LHCN-M2 (cell line): Measurements from ENCODE around the gene E4F1. TPM values are rescaled to one million over a fixed set of nuclear protein-coding genes. Genes with fewer than 3 reads are reported as not detected.

Experiments
- DNase-seq: peaks from one replicate; pipeline ENCODE4 v3.0.0-alpha.2; 2012; ENCODE audit warnings: low read depth
- total RNA-seq: library from RNA; depleted of rRNA; stranded (reverse); fragments of >200 nt; gene quantifications from 2 replicates; pipeline ENCODE4 v1.2.3, GENCODE V29; 2014; rRNA removed

The E4F1 gene
- total RNA-seq, 1 experiment from 2014 or later, result 34.0 TPM

DNA sequence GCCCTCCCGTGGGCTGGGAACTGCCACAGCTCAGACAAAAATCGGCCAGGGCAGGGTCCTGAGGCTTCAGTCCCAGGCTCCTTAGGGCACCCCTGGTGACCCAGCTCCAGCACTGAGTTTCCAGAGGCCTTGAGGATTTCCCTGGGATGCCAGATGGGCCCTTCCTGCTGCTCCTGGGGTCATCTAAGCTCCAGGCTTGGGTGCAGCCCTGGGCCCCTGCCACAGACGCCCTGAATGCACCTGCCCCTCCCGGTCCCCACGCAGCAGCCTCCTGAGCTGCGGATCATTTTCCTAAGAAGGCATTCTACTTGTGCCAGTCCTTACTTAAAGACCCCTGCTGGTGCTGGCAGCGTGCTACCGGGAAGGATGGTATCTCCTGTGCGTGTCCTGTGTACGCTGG lies 50.5 kb downstream of the E4F1 start:
- no peak for DNase-seq

DNA sequence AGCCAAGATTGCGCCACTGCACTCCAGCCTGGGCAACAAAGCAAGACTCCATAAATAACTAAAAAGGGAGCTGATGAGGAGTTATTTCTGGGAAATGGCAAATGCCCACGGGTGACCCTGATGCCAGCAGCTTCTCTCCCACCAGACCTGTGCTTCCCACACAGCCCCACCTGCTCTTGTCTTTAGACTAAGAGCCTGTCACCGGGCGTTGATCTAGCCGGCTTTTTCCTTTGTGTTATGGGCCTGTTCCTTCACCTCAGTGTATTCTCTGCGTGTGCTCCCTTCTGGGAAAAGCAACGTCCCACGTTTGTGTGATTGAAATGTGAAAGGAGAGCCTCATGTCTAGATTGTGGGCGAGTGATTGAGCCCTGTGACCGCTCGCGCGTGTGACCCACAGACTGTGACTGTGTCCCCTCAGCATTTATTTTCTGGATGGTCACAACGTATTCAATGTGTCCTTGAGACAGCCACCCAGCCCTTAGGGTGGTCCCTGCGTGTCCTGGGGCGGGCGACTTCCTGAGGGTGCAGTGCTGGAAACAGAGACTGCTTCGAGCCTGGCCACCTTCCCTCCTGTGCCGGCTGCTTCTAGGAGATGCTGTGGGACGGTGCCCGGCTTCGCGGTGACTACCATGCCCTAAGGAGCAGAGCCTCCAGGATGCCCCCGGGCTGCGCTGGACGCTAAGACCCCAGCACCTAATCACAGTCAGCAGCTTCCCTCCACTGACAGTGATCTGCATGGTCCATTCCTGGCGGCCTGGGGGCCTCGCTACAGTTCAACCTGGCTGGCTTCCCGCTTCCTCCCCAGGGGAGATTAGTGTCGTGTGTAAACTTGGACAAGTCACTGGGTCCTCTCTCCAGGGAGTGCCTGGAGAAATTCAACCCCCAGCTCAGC lies 52.3 kb downstream of the E4F1 start:
- DNase-seq, result no peak

DNA sequence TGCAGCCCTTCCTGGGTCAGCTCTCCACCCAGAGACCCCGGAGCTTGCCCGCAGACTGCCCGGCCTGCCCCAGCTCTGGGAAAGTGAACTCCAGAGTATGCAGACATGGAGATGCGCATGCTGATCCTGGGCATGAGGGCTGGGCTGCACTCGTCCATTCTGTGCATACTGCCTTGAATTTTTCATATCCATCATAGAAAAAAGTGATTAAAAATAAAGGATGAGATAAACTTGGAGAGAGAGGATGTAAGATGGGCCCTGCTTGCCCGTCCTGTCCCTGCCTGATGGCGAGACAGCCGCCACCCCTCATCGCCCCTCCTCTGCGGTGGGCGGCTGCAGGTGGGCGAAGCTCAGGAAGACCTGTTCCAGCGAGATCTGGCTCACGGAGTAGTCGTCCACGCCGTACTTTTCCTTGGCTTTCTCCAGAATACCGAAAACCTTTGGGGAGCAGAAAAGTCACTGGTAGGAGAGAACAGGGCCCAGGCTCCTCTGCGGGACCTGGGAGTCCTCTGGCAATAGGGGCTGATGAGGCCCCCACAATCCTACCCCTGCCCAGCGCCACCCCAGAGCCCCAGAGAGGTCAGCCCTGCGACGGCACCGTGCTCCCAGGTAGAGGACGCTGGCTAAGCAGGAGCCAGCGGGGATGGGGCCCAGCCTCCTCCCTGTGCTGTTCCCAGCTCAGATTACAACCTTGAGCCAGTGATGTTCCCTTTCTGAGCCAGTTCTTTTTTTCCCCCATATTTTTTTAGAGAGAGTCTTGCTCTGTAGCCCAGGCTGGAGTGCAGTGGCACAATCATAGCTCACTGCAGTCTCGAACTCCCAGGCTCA lies 53.2 kb downstream of the E4F1 start:
- DNase-seq, result no peak

DNA sequence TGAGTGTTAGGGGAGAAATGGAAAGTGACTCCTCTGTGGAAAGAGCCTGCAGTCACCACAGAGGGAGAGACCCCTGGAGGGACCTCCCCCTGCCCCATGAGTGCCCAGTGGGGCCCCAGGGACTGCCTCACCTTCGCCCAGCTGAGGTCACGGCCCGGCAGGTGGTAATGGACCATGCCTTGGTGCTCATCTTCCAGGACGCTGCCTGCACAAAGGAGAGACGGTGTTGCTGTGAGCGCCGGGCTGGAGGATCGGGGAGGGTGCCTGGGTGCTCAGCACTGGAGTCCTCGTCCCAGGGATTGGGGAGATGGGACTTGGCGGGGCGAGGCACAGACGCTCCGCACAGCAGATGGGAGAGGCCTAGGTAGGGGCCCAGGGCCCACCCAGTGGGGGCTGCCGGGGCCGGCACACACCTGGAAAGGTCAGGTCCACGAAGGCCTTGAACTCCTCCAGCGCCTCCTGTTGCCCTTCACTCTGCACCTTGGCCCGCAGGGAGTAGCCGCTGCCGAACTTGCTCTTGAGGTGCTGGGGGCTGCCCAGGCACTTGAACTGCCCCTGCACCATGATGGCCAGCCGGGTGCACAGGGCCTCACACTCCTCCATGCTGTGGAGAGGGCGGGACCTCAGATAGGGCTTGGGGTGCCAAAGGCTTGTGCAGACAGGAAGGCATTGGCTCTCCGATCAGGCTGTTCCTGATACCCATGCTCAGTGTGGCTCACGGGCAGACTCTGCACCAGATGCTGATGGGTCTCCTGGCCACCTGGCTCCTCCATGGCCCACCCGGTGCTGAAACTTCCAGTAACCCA lies 54.3 kb downstream of the E4F1 start:
- DNase-seq, result no peak

DNA sequence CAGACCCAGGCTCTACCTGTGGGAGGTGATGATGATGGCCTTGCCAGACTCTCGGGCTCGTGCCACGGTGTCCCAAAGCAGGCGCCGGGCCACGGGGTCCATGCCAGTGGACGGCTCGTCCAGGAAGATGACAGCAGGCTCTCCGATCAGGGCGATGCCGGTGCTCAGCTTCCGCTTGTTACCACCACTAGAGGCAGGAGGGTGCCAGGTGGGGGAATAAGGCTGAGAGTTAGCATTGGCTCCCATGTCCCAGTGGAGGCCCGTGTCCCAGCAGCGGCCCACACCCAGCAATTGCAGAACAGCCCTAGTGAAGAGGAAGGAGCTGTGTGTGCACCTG lies 54.8 kb downstream of the E4F1 start:
- no peak for DNase-seq

DNA sequence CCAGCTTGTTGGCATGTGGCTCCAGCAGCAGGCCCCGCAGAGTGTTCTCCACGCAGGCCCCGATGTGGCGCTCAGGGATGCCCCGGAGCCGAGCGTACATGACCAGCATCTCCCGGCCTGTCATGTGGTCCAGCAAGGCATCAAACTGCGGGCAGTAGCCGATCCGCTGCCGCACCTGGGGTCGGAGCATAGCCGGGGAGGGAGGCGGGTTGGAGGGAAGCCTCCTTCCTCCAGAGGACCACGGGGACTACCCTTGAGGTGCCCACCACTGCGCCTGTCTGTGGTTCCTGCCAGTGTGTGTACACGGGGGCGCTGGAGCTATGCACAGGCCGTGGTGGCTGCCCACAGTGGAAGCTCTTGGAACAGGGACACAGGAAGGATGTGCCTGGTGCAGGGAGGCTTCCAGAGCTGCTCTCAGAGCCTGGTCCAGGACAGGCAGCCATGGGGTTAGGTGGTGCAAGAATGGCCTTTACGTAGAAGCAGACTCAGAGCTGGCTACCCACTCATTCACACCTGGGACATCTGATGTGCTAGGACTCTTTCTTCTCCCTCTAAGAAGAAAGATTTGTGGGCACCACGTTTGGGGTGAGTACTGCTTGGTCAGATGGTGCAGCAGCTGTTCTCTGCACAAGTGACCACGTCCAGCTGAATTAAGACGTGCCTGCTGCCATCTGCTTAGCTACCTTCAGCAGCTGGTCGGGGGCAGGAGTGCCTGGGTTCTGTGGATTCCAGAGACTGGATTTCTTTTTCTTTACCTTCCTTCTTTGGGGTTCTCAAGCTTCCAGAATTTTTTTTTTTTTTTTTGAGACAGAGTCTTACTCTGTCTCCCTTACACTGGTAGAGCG lies 55.8 kb downstream of the E4F1 start:
- peak; percentile 54 for DNase-seq

DNA sequence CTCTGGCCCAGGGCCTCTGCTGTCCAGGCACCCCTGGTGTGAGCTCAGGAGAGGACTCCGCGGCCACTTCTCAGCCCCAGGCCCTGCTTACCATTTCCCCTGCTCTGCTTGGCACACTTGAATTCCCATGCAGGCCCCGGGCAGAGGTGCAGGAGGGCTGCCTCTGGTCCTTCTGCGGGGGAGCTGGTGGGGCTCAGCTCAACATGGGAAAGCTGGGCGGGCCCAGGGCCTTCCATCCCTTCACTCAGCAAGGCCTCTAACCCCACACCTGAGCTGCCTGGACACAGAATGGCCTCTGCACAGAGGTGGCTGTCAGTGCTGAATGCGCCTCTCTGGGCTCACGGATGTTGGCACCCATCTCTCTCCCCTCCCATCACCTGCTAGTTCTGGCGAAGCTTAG lies 57.1 kb downstream of the E4F1 start:
- no peak for DNase-seq

DNA sequence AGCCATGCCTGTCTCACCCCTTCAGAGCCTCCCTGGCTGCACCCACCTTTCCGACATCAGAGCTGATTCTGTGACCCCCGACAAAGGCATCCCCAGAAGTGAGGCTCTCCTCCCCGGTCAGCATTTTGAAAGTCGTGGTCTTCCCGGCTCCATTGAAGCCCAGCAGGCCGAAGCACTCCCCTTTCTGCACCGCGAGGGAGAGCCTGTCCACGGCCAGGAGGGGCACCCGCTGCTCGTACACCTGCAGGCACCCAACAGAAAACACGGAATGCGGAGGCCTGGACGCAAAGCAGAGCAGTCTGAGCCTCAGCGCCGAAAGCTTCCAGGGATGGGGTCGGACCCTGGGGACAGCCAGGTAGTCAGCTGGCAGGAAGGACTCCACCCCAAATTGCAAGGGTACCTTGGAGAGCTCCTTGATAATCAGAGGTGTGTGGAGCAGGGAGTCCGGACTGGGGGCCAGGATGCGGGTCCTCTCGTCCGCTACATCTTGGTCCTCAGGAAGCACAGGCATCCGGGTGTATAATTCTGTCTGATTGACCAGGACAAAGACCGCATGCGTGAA lies 57.7 kb downstream of the E4F1 start:
- DNase-seq, result no peak

DNA sequence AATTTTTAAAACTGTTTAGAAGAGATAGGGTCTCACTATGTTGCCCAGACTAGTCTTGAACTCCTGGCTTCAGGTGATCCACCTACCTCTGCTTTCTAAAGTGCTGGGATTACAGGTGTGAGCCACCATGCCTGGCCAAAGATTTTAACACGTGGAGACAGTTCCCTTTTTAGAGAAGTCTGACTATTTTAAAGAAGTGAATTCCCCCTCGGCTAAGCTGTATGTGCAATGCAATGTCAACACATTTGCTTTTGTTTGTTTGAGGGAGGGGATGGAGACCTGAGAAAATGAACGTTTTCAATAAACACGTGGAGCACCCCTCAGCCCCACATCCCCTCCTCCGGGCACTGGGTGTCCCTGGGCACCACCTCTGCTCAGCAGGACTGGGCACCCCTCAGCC lies 58.9 kb downstream of the E4F1 start:
- DNase-seq, result no peak

DNA sequence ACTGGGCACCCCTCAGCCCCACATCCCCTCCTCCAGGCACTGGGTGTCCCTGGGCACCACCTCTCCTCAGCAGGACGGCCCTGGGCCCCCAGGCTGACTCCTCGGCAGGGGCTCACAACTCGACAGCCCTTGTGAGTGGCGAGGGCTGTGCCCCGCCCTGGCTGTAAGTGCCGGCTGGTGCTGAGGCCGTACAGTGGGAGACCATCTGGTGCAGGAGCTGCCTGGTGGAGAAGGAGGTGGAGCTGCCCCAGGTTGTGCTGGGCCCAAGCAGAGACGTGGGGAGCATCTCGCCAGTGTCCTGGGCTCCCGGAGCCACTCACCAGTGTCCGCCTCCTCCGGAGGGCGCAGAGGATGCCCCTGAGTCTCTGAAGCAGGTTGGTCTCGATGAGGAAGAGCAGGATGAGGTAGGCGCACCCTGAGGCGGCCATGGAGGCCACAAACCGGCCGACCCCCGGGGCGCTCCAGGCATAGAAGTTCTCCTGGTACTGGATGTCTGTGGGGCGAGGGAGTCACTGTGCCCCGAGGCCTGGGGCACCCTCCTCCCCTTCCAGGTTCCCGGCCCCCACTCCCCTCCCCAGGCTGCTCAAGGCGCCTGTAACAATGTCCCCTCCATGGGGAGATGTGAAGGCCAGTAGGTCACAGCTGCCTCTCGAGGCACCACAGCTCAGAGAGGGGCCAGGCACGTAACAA lies 59.6 kb downstream of the E4F1 start:
- no peak for DNase-seq

DNA sequence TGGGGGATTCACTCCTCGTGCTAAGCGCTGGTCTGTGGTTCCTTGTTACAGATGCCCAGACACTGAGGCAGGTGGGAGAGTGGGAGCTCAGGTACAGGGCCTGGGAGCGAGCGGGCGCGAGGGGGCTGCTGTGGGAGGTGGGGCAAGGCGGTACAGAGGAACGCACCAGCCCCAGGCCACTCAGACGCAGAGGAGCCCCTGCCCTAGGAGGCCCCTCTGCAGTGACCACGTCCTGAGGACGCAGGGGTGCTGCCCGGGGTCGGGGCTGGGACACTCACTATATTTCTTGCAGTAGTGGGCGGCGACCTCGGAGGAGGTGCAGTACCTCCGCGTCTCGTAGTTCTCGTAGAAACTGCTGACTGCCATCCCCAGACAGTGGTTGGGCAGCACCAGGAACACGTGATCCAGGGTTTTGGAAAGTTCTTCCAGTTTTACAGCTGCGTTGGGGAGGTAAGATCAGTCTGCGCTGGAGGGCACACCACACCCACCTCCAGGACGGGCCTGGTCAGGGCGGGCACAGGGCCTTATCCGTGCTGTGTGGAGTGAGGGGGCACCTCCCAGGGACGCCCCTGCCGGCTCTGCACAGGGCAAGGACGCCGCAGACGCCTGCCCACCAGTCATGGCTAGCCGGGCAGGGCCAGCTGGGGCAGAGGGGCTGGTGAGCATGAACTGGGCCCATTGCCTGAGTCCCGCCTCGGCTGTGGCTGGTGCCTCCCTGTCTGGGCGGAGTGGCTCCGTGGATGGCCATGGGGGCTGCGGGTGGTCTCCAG lies 60.8 kb downstream of the E4F1 start:
- no peak for DNase-seq

DNA sequence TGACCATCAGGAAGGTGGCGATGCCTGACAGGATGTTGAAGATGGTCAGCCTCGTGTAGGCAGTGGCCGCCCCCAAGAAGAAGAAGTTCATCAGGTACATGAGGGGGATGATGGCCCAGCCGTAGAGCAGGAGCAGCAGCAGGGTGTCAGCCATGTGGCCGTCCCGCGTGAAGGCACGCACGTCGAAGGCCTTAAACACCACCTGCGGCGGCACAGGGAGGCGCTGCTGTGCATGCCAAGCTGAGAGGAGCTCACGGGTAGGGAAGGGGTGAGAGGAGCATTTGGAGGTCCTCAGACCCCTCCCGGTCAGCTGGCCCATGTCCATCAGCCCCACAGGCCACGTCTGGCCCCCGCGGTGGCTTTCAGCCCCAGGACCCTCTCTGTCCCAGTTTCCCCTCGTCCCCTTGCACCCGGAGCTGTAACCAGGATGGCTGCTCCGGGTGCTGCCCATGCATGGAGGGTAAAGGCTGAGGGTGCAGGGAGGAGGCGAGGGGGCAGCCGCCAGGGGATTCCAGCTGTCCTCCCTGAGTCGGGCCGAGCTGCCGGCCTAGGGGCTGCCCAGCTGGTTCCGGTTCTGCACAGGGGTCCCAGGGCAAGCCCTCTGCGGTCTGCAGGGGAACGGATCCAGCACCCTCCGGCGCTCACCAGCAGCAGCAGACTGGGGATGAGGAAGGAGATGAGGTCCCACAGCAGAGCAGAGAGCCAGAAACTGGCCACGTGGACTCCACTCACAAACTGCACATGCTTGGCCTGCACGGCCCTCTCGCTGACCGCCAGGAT lies 61.6 kb downstream of the E4F1 start:
- no peak for DNase-seq

Other genes starting within 250 kb of the E4F1 start
- gene NOXO1, start 242.1 kb upstream of the E4F1 start, total RNA-seq, result 0.23 and 1.3 TPM in 2 replicates
- gene GFER, start 239.4 kb upstream of the E4F1 start, total RNA-seq, result 26.0 and 30.5 TPM in 2 replicates
- gene SYNGR3, start 233.6 kb upstream of the E4F1 start, total RNA-seq, result 1.1 and 1.6 TPM in 2 replicates
- 37.2 and 47.5 TPM in 2 replicates for gene ZNF598, start 213.8 kb upstream of the E4F1 start, total RNA-seq
- gene NPW, start 203.8 kb upstream of the E4F1 start, total RNA-seq, result 1.3 TPM in 2 replicates
- gene NHERF2, start 196.7 kb upstream of the E4F1 start, total RNA-seq, result 5.5 and 7.3 TPM in 2 replicates
- 25.5 and 29.0 TPM in 2 replicates for gene NTHL1, start 175.8 kb upstream of the E4F1 start, total RNA-seq
- 49.8 and 52.2 TPM in 2 replicates for gene TSC2, start 175.6 kb upstream of the E4F1 start, total RNA-seq
- 83.5 and 99.2 TPM in 2 replicates for gene PKD1, start 87.7 kb upstream of the E4F1 start, total RNA-seq
- 1.6 and 2.0 TPM in 2 replicates for gene RAB26, start 75.0 kb upstream of the E4F1 start, total RNA-seq
- 125 and 134 TPM in 2 replicates for gene TRAF7, start 67.8 kb upstream of the E4F1 start, total RNA-seq
- 0.06 and 0.29 TPM in 2 replicates for gene CASKIN1, start 27.0 kb upstream of the E4F1 start, total RNA-seq
- 27.3 and 38.1 TPM in 2 replicates for gene MLST8, start 18.1 kb upstream of the E4F1 start, total RNA-seq
- gene BRICD5, start 12.7 kb upstream of the E4F1 start, total RNA-seq, result 4.4 and 6.2 TPM in 2 replicates
- gene PGP, start 8.8 kb upstream of the E4F1 start, total RNA-seq, result 34.9 and 36.9 TPM in 2 replicates
- 1.4 and 2.2 TPM in 2 replicates for gene DNASE1L2, start 12.9 kb downstream of the E4F1 start, total RNA-seq
- gene ECI1, start 28.0 kb downstream of the E4F1 start, total RNA-seq, result 30.9 and 44.5 TPM in 2 replicates
- 175 and 178 TPM in 2 replicates for gene RNPS1, start 44.5 kb downstream of the E4F1 start, total RNA-seq
- gene ABCA3, start 117.1 kb downstream of the E4F1 start, total RNA-seq, result 0.29 and 0.32 TPM in 2 replicates
- gene CCNF, start 205.9 kb downstream of the E4F1 start, total RNA-seq, result 33.5 and 34.6 TPM in 2 replicates
- 32.0 and 34.4 TPM in 2 replicates for gene TEDC2, start 236.5 kb downstream of the E4F1 start, total RNA-seq
- 0.11 TPM in 1 of 2 replicates, not detected in the other for gene NTN3, start 247.7 kb downstream of the E4F1 start, total RNA-seq